BLaER1 (cell line): Measurements from ENCODE around the gene TNC.

Source experiments
- H3K27ac ChIP-seq: shearing (Covaris generic); formaldehyde crosslinking; 2 replicates; pipeline ENCODE4 v1.8.1; 2022
- H3K27me3 ChIP-seq: shearing (Covaris generic); formaldehyde crosslinking; 2 replicates; pipeline ENCODE4 v1.8.1; 2022
- H3K36me3 ChIP-seq: shearing (Covaris generic); formaldehyde crosslinking; 2 replicates; pipeline ENCODE4 v1.8.1; 2022
- H3K4me1 ChIP-seq: shearing (Covaris generic); formaldehyde crosslinking; 2 replicates; pipeline ENCODE4 v1.8.1; 2022
- H3K4me2 ChIP-seq: shearing (Covaris generic); formaldehyde crosslinking; 2 replicates; pipeline ENCODE4 v1.8.1; 2022
- H3K4me3 ChIP-seq: shearing (Covaris generic); formaldehyde crosslinking; 2 replicates; pipeline ENCODE4 v1.8.1; 2022
- H3K9ac ChIP-seq: shearing (Covaris generic); formaldehyde crosslinking; 2 replicates; pipeline ENCODE4 v1.8.1; 2022
- H3K9me3 ChIP-seq: shearing (Covaris generic); formaldehyde crosslinking; 2 replicates; pipeline ENCODE4 v1.8.1; 2022
- H4K20me1 ChIP-seq: shearing (Covaris generic); formaldehyde crosslinking; 2 replicates; pipeline ENCODE4 v1.8.1; 2022
- Cebpa-rat ChIP-seq: shearing (Covaris generic); IDR thresholded peaks from 2 replicates; pipeline ENCODE4 v1.8.1; 2022

The TNC gene

DNA sequence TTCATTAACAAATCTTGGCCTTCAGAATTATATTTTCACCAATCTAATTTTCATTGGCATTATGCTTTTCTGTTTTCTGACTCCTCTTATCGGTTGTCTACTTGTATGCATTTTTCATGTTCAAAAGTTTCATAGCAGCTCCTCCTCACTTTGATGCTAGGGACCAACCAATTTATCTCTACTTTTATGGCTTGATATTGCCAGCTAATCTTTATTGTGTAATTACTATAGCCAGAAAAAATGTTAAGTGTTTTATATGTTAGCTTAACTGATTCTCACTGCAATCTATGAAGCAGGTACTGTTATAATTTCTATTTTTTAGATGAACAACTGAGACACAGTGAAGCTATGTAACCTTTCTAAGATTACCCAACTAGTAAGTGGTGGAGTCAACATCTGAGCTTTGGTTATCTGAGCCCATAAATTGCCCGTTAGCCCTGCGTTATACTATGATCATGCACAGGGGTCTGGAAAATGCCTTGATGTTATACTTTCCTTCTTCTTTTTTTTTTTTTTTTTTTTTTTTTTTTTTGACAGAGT is 34.4 kb upstream of the TNC start:
- Histone ChIP-seq H3K9me3 (no peaks in the 10 kb centered on the region), H3K4me2 (no peak overlapping the region), H3K27ac (no peak overlapping the region), H4K20me1 (no peaks in the 10 kb centered on the region), H3K27me3 (no peaks in the 10 kb centered on the region), H3K4me3 (no peak overlapping the region), H3K4me1 (no peaks in the 10 kb centered on the region), H3K36me3 (no peaks in the 10 kb centered on the region), H3K9ac (no peak overlapping the region)
- no peak for TF ChIP-seq Cebpa-rat

- H3K27me3 ChIP-seq, result no peaks in the 10 kb centered on the region
Observed at GRCh38 chr9:115148721-115149120, 30.8 kb upstream of the TNC start.

GRCh38 chr9:115146581-115147021 is 28.6 kb upstream of the TNC start:
- H3K4me3 ChIP-seq, result no peak overlapping the region
- H3K27ac ChIP-seq, result no peak overlapping the region
- H3K27me3 ChIP-seq, result no peaks in the 10 kb centered on the region
- H3K9me3 ChIP-seq, result no peaks in the 10 kb centered on the region
- H4K20me1 ChIP-seq, result no peaks in the 10 kb centered on the region
- no peak for TF ChIP-seq Cebpa-rat
- H3K4me1 ChIP-seq, result no peaks in the 10 kb centered on the region
- no peak overlapping the region for H3K4me2 ChIP-seq
- H3K36me3 ChIP-seq, result no peaks in the 10 kb centered on the region
- H3K9ac ChIP-seq, result no peak overlapping the region

More at GRCh38 chr9:115148721-115149120, 30.8 kb upstream of the TNC start:
- Histone ChIP-seq H4K20me1 (no peaks in the 10 kb centered on the region), H3K4me1 (no peaks in the 10 kb centered on the region), H3K4me2 (no peak overlapping the region), H3K4me3 (no peak overlapping the region), H3K36me3 (no peaks in the 10 kb centered on the region), H3K9me3 (no peaks in the 10 kb centered on the region), H3K27ac (no peak overlapping the region), H3K9ac (no peak overlapping the region)
- no peak for TF ChIP-seq Cebpa-rat

GRCh38 chr9:115144706-115145105 is 26.7 kb upstream of the TNC start:
- Histone ChIP-seq H3K9me3 (no peaks in the 10 kb centered on the region), H3K4me3 (no peak overlapping the region), H3K4me2 (no peak overlapping the region), H3K27ac (no peak overlapping the region), H4K20me1 (no peaks in the 10 kb centered on the region), H3K9ac (no peak overlapping the region), H3K27me3 (no peaks in the 10 kb centered on the region), H3K4me1 (no peaks in the 10 kb centered on the region), H3K36me3 (no peaks in the 10 kb centered on the region)
- no peak for TF ChIP-seq Cebpa-rat

- no peaks in the 10 kb centered on the region for H3K27me3 ChIP-seq
- H3K4me1 ChIP-seq, result no peaks in the 10 kb centered on the region
- H3K27ac ChIP-seq, result no peak overlapping the region
- H3K4me3 ChIP-seq, result no peak overlapping the region
- no peak for TF ChIP-seq Cebpa-rat
- no peaks in the 10 kb centered on the region for H4K20me1 ChIP-seq
- no peak overlapping the region for H3K9ac ChIP-seq
- no peaks in the 10 kb centered on the region for H3K9me3 ChIP-seq
- H3K4me2 ChIP-seq, result no peak overlapping the region
- H3K36me3 ChIP-seq, result no peaks in the 10 kb centered on the region
Observed at GRCh38 chr9:115143689-115144088, 25.7 kb upstream of the TNC start.

- Histone ChIP-seq H3K4me1 (no peaks in the 10 kb centered on the region), H4K20me1 (no peaks in the 10 kb centered on the region), H3K27ac (no peak overlapping the region), H3K9ac (no peak overlapping the region), H3K36me3 (no peaks in the 10 kb centered on the region), H3K4me2 (no peak overlapping the region), H3K9me3 (no peaks in the 10 kb centered on the region), H3K27me3 (no peaks in the 10 kb centered on the region), H3K4me3 (no peak overlapping the region)
- TF ChIP-seq Cebpa-rat, result no peak
Observed at GRCh38 chr9:115142517-115143270, 24.7 kb upstream of the TNC start.

- no peak overlapping the region for H3K9ac ChIP-seq
- no peak overlapping the region for H3K4me2 ChIP-seq
- no peaks in the 10 kb centered on the region for H3K4me1 ChIP-seq
- no peak overlapping the region for H3K4me3 ChIP-seq
- H4K20me1 ChIP-seq, result no peaks in the 10 kb centered on the region
- H3K27ac ChIP-seq, result no peak overlapping the region
- H3K9me3 ChIP-seq, result no peaks in the 10 kb centered on the region
- H3K36me3 ChIP-seq, result no peaks in the 10 kb centered on the region
- no peak for TF ChIP-seq Cebpa-rat
- H3K27me3 ChIP-seq, result no peaks in the 10 kb centered on the region
Observed at GRCh38 chr9:115142090-115142489, 24.1 kb upstream of the TNC start.

- Histone ChIP-seq H3K27me3 (no peaks in the 10 kb centered on the region), H3K27ac (no peak overlapping the region), H3K4me3 (no peak overlapping the region), H3K4me1 (no peaks in the 10 kb centered on the region), H3K4me2 (no peak overlapping the region), H4K20me1 (no peaks in the 10 kb centered on the region), H3K36me3 (no peaks in the 10 kb centered on the region), H3K9me3 (no peaks in the 10 kb centered on the region), H3K9ac (no peak overlapping the region)
- no peak for TF ChIP-seq Cebpa-rat
Observed at GRCh38 chr9:115141612-115142011, 23.7 kb upstream of the TNC start.

DNA sequence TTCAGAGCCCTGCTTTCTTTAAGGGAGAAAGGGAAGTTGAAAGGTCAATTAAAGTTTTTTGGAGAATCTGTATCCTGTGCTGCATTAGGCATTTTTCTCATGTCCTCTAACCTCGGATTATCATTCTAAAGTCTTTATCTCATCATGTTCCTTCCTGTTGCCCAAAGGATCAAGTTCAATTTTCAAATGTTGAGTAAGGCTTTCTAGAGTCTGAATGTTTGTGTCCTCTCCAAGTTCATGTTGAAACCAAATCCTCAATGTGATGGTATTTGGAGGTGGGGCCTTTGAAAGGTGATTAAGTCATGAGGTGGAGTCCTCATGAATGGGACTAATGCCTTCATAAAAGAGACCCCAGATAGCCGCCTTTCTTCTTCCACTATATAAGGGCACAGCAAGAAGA is 20.2 kb upstream of the TNC start:
- Histone ChIP-seq H3K27me3 (peaks cover 20% of the 10 kb centered on the region), H3K9me3 (no peaks in the 10 kb centered on the region), H3K9ac (no peak overlapping the region)

DNA sequence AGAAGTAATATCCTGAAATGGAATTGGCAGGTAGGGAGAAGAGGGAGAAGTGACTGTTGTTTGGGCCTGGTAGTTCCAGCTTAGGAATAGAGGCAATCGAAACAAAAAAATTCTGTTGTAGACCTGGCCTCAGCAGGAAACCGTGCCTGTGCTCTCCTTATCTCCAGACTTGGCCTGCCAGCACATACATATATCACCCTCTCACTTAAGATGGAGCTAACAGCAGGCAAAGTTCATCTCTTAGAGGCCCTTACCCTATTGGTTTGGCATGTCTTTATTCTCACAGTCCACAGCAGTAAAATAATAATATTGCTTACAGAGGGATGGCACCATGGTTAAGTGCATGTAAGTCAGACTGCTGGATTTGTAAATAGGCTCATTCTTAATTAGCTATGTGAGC is 19.6 kb upstream of the TNC start:
- Histone ChIP-seq H3K36me3 (no peaks in the 10 kb centered on the region), H3K27me3 (peaks cover 20% of the 10 kb centered on the region), H3K9me3 (no peaks in the 10 kb centered on the region), H3K4me2 (no peak overlapping the region), H3K9ac (no peak overlapping the region), H4K20me1 (no peaks in the 10 kb centered on the region; the same call in 1 of the 2 replicates), H3K4me1 (peaks cover 10% of the 10 kb centered on the region), H3K4me3 (no peak overlapping the region), H3K27ac (no peak overlapping the region)
- TF ChIP-seq Cebpa-rat, result no peak

More for the DNA sequence above, 20.2 kb upstream of the TNC start:
- Histone ChIP-seq H3K4me1 (peaks cover 3% of the 10 kb centered on the region; the same call in 1 of the 2 replicates), H3K36me3 (no peaks in the 10 kb centered on the region), H3K27ac (no peak overlapping the region), H3K4me2 (no peak overlapping the region), H4K20me1 (no peaks in the 10 kb centered on the region), H3K4me3 (no peak overlapping the region)
- no peak for TF ChIP-seq Cebpa-rat
